HG03045 (cell line): ENCODE results near the gene APLP2.
"Not testable (repeated sequence)": the region's sequence is repeated elsewhere in the genome, so short reads cannot be mapped to it uniquely, and the experiment has no call there.

Experiments used
- ATAC-seq: cut with Tn5 transposase; IDR thresholded peaks from one replicate; pipeline ENCODE4 v1.9.1; 2021; ENCODE audit warnings: mild to moderate bottlenecking, moderate library complexity; ENCODE audit not compliant: unreplicated experiment

APLP2 gene

GRCh38 chr11:130188585-130189347 is 119.1 kb downstream of the APLP2 start:
- ATAC-seq = no peak

GRCh38 chr11:130189492-130190210 is 120.0 kb downstream of the APLP2 start:
- no peak for ATAC-seq

GRCh38 chr11:130190371-130190881 is 120.7 kb downstream of the APLP2 start:
- ATAC-seq = no peak

- ATAC-seq = no peak
These were observed 122.2 kb downstream of the APLP2 start for GRCh38 chr11:130191896-130192295.

GRCh38 chr11:130192845-130193267 is 123.2 kb downstream of the APLP2 start:
- no peak for ATAC-seq

GRCh38 chr11:130193551-130193950 is 123.9 kb downstream of the APLP2 start:
- not testable (repeated sequence) for ATAC-seq
